HG02884 (cell line): ENCODE data around the gene DCDC2B.
A peak's percentile ranks its signal among the peaks of the same experiment; 100 is the strongest.
"Not testable (repeated sequence)": the region's sequence is repeated elsewhere in the genome, so short reads cannot be mapped to it uniquely, and the experiment has no call there.

Experiments used
- ATAC-seq: cut with Tn5 transposase; IDR thresholded peaks from one replicate; pipeline ENCODE4 v1.9.1; 2021; ENCODE audit warnings: mild to moderate bottlenecking, moderate library complexity; ENCODE audit not compliant: unreplicated experiment

DCDC2B gene

DNA sequence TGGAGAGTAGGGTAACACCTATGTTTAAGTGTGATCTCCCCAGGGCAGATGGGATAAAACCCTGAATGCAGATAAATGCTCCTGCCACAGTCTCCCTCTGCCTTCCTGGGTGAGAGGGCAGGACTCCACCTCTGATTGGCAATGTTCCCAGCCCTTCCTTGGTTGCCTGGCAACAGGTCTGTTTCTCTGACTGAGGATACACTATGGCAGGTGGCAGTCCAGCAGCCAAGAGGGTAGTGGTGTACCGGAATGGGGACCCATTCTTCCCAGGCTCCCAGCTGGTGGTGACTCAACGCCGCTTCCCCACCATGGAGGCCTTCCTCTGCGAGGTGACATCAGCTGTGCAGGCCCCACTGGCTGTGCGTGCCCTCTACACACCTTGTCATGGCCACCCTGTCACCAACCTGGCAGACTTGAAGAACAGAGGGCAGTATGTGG lies at the start of gene DCDC2B:
Gene DCDC2B, plus strand, starts transcription at position 199 of the 438 bp plus-strand sequence. Its CDS starts 5 bp downstream, at position 204.
- no peak for ATAC-seq

DNA sequence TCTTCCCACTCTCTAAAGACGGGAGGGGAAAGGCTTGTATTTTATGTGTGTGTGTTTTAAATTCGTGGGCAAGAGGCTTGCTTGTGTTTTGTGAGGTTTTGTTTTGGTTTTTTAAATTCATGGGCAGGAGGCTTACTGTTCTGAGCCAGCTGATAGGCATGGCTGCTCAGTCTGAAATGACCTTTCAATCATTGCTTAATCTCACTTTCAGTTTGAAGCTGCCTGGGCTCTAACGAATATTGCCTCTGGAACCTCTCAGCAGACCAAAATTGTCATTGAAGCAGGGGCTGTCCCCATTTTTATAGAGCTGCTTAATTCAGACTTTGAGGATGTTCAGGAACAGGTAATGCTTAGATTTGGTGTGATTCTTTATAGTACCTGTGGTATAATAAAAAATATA lies 49.7 kb upstream of the DCDC2B start:
- ATAC-seq, result no peak

DNA sequence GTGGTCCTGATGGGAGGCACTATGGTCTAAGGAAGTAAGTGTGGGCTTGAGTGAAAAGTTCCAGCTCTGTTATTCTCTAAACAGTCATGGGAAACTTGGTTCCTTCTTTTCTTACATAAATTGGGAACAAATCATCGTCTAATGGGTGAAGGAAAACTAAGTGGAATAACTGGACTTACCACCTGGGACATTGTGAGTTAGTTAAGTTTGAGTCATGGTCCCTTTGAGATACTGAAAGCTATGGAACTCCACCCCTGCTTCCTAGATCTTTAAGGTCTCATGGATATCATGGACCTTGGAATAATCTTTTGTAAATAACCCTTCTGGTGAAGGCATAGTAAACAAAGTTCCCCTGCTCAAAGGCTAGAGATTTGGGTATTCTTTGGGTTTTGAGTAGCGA lies 45.5 kb upstream of the DCDC2B start:
- ATAC-seq, result no peak

DNA sequence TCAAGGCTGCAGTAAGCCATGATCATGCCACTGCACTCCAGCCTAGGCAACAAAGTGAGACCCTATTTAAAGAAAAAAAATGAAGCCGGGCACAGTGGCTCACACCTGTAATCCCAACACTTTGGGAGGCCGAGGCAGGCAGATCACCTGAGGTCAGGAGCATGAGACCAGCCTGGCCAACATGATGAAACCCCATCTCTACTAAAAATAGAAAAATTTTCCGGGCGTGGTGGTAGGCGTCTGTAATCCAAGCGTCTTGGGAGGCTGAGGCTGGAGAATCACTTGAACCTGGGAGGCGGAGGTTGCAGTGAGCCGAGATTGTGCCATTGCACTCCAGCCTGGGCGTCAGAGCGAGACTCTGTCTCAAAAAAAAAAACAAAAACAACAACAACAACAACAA lies 43.3 kb upstream of the DCDC2B start:
- ATAC-seq, result not testable (repeated sequence)

DNA sequence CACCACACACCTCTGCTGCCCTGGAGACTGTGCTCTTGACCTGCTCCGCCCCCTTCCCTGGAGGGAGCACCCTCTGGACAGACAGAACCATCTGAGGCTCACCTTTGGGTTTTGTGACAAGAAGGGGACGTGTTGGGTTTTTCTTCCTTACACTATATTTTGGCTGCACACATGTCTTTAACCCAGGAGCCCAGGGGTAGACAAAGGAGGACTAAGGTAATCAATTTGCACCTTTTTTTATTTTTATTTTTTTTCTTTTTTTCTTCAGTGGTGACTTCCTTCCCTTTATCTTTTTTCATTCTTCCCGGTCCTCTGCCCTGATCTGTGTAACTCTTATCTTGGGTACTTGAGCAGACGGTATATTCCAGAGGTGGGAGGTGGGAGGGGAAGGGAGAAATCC lies 37.9 kb upstream of the DCDC2B start:
- ATAC-seq, result no peak

DNA sequence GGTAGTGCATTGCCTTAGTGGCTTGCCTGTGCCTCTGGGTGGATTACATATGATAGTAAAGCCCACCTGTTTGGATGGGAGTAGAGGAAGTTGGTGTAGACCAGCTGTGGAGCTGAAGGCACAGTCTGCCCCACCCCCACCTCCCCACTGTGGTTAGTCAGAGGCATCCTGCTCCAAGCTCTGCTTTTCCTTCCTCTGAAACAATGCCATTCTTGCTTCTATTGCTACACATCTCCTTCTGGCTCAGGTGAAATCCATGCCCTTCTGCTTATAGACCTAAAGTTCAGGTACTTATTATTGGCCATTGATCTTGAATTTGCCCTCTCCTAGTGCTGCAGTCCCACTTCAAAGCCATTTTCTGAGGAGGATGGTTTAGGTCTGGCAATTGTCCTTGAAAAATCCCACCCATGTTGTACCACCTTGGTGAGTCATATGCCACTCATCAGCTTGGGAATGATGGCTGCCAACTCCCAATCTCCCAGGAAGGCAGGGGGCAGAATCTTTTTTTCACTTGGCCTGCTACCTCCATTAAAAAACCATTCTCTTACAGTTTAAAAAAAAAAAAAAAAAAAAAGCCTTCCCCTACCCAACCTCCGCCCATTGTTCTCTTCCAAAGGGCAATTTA lies 36.2 kb upstream of the DCDC2B start:
- no peak for ATAC-seq

DNA sequence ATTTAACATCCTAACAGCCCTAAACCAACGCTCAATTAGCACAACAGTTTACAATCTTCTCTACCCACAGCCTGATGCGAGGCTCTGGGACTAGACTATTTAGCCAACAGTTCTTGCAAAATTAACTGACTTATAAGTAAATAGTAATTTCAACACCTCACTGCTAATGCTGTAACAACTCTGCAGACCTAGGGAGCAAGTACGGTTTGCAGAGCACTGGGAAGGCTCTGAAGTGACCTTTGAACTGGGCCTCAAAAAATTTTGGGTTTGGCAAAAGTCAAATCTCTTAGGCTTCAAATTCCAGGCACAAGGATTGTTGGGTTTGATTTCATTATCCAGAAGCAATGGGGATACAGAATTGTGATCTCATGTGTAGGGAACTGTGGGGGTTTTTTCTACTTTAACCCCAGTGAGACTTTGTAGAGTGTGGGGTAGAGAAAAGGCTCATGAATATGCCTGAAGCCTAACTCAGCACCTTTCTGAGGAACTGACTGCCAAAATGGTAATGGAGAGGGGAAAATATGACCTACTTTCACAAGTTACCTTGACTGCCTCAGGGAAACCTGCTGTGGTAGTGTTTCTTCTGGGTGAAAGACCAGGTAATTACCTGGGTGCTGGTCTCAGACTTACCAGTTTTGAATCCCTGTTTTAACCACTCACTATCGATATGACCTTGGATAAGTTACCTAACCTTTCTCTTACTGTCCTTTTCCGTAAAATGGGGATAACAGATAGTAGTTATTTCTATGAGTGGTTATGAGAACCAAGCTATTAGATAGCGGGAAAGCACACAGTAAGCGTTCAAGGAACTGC lies 30.3 kb upstream of the DCDC2B start:
- no peak for ATAC-seq

DNA sequence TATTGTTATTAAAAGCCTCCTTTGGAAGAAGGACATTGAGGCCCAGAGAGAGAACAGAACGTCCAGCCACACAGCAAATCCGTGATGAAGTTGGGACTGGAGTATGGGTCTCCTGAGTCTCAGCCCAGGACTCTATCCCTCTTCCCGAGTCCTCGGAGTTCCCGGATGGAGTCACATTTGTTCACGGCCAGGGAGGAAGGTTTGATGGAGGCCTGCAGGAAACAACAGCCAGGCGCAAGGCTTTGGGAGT lies 29.8 kb upstream of the DCDC2B start:
- no peak for ATAC-seq

DNA sequence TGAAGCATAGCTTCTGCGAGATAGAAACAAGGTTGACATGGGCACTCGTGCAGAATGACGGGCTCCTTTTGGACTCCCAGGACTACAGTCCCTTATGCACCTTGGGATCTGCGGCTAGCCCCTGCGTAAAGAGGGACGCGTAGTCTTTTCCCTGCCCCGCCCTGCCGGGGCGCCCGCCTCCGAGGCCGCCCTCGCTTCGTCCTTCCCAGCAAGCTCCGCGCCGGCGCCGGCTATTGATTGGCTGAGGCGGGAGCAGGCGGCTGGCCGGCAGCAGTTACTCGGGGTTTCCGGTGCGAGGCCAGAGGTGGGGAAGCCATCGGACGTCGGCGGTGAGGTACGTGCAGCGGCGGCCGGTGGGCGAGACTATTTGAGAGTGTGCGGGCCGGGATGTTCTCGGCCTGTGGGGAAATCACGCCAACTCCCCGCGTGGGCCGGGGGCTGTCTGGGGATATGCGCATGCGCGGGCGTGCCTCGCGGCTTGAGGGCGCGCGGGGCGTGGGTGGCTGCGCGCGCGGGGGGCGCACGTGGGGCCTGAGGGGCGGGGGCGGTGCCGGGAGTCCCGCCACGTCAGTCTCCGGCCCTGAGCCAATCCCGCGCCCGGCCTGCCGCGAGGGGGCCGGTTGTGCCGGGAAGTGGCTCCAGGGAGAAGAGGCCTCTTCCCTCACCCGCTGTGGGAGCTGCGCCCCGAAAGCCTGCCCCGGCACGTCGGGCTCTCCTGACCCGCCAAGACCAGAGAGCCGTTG lies 29.3 kb upstream of the DCDC2B start, which contains the start of gene TXLNA:
Gene TXLNA, plus strand, starts transcription at position 233 of the 743 bp plus-strand sequence. CDS start 671 bp downstream, outside the sequence.
- ATAC-seq, result peak; percentile 88

DNA sequence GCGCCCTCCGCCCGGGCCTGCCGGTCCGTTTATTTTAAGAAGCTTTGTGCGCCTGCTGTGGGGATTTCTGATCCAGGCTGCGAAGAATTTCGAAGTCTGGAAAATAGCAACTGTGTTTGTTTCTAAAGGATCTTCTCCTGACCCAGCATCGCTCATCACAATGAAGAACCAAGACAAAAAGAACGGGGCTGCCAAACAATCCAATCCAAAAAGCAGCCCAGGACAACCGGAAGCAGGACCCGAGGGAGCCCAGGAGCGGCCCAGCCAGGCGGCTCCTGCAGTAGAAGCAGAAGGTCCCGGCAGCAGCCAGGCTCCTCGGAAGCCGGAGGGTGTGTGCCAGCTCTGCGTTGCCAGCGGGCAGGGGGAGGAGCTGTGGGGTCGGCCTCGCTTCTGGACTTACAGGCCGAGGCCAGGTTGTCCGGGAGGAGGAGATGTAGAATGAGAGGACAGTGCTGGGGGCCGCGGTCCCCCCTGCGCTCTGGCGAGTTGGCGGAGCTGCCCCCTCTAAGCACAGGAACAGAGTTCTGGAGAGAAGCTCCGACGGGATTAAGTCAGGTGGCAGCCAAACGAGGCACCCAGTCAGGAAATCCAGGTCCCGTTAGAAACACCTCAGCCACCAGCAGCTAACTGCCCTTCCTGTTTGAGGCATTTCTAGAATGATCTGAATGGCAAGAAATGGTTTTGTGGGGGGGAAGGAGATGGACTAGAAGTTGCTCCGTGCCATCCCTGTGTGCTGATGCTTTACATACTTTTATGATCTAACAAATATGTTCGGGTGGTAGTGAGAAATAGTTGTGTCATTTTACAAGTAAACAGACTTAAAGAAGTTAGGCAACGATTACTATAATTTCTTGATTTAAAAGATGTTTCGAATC lies 28.5 kb upstream of the DCDC2B start:
- no peak for ATAC-seq

DNA sequence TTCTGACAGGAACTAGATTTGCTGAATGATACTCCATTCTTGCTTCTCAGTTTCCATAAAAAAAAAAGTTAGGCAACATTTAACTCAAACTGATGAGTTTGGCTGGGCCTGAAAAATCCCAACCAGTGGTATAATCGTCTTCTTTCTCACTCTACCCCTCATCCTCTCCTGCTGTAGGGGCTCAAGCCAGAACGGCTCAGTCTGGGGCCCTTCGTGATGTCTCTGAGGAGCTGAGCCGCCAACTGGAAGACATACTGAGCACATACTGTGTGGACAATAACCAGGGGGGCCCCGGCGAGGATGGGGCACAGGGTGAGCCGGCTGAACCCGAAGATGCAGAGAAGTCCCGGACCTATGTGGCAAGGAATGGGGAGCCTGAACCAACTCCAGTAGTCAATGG lies 27.8 kb upstream of the DCDC2B start:
- ATAC-seq, result no peak

DNA sequence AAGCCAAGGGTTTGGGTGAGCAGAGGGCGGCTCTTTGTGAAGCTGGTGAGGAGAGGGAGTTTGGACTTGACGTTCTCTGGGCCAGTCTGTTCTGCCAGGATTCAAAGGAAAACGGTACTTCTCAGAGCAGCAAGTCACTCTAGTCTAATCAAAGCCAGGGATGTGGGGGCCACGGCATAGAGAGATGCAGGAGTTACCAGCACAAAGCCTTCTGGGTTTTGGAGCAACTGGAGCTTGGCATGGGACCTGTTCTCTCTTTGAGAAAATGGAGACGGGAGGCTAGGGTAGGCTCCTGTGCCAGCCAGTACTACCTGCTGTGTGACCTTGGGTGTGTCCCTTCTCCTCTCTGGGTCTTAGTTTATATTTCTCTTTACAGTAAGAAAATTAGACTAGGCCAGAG lies 27.3 kb upstream of the DCDC2B start:
- ATAC-seq, result no peak

DNA sequence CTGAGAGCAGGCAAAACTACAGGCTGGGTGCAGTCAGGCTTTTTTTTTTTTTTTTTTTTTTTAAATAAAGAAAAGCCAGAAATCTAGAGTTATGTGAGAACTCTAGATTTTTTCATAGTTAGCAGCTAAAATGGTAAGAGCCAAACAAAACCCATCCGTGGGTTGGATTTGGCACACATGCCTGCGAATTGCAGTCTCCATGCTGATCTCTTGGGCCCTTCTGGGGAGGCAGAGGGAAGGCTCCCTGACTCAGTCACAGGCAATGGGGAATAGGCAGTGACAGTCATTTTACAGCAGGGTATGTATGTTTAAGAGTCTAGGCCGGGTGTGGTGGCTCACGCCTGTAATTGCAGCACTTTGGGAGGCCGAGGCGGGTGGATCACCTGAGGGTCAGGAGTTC lies 26.8 kb upstream of the DCDC2B start:
- no peak for ATAC-seq

DNA sequence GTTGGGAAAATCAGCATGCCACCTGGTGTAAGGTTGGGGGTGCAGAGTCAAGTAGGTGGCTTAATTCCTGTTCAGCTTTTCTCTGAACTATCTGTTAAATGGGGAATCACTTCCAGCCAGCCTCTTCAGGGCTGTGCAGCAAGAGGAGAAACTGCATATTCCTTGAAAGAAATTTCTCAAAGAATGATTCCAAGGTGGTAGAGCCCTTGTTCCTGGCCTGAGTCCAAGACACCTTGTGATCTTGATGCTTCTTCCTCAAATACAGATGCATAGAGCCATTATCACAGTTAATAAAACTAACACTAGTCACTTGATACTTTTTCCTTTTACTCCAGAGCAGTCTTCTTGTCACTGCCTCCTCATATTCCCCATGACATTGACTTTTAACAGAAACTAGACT lies 24.2 kb upstream of the DCDC2B start:
- ATAC-seq, result no peak

DNA sequence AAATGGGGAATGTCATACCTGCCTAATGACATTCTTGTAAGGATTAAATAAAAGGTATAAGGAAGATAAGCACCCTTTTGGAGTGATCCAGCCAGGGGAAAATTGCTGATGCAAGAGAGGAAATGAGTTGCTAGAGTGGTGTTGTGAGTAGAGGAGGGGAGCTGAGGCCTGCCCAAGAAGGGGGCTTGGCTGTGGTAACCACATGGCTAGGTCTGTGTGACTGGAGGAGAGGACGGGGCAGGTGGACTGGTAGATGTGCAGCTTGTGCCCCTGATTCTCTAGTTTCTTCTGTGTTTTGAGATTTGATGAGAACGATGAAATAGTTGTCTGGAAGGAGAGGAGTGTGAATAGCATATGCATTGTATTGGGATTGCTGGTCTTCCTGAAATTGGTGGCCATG lies 22.8 kb upstream of the DCDC2B start:
- no peak for ATAC-seq

DNA sequence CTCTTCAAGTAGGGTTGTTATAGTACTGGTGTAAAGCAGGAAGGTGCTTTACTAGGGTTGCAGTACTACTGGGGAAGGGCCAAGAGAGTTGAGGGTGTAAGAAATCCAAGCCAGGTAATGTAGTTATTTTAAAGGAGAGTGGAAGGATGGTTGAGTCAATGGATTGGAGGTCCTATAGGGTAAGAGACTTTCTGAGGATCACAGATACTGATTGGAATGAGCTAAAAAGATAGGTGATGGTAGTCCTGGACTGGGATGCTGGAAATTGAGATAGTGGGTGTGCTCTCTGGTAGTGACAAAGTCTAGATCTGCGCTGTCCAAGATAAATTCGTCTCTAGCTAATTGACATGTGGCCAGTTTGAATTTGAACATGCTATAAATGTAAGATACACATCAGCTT lies 22.4 kb upstream of the DCDC2B start:
- ATAC-seq, result no peak

DNA sequence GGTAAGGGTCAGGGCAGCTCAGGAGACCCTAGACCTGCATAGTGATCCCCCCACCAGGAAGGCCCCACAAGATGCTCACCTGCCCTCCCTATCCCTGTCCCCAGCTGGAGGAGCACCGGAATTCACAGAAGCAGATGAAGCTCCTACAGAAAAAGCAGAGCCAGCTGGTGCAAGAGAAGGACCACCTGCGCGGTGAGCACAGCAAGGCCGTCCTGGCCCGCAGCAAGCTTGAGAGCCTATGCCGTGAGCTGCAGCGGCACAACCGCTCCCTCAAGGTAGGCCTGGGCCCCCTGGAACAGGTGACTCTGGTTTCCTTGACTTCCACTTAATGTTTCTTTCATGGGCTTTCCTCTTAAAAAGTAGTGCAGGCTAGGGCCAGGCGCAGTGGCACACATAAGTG lies 21.0 kb upstream of the DCDC2B start:
- ATAC-seq, result no peak

DNA sequence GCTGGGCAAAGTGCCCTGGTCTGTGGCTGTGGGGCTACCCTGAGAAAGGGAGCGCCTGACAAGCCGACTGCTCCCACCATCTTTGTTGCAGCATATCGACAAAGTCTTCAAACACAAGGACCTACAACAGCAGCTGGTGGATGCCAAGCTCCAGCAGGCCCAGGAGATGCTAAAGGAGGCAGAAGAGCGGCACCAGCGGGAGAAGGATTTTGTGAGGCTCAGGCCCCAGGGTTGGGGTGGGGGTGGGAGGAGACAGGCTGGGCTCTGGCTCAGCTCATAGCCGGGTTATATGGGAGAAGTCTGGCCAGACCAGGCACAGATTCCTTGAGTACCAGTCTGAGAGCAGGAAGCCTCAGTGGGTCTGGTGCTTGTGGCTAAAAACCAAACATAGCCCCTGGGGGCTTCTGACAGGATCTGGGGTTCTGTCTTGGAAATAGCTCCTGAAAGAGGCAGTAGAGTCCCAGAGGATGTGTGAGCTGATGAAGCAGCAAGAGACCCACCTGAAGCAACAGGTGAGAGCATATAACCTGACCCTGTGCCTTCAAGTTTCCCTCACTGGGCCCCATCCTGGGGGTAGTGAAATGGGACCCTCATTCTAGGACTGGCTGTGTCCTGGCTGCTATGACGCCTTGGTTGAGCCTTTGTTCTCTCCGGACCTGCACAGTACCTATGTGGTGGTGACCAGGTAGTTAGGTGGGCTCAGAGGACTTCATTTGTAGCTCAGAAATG lies 16.5 kb upstream of the DCDC2B start:
- no peak for ATAC-seq

DNA sequence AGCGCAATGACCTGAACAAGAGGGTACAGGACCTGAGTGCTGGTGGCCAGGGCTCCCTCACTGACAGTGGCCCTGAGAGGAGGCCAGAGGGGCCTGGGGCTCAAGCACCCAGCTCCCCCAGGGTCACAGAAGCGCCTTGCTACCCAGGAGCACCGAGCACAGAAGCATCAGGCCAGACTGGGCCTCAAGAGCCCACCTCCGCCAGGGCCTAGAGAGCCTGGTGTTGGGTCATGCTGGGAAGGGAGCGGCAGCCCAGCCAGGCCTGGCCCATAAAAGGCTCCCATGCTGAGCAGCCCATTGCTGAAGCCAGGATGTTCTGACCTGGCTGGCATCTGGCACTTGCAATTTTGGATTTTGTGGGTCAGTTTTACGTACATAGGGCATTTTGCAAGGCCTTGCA lies 13.9 kb upstream of the DCDC2B start:
- no peak for ATAC-seq

DNA sequence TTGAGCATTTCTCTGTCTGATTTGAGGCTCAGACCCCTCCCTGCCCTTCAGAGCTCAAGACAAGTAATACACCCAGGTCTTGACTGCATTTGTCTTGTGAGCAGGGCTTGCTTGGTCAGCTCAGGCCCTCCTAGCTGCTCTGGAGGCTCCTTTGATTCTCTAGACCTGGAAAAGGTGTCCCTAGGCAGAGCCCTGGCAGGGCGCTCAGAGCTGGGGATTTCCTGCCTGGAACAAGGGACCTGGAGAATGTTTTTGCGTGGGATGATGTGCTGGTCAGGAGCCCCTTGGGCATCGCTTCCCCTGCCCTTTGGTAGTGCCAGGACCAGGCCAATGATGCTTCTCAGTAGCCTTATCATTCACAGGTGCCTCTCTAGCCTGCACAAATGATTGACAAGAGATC lies 13.4 kb upstream of the DCDC2B start:
- no peak for ATAC-seq
